HG02938 (cell line): ENCODE data around the gene S100A5.

ENCODE experiments used
- ATAC-seq: cut with Tn5 transposase; IDR thresholded peaks from one replicate; pipeline ENCODE4 v1.9.1; 2021; ENCODE audit warnings: mild to moderate bottlenecking, moderate library complexity; ENCODE audit not compliant: unreplicated experiment

Gene S100A5

GRCh38 chr1:153513023-153513422, 27.7 kb downstream of the S100A5 start:
- no peak for ATAC-seq

- no peak for ATAC-seq
Measured at GRCh38 chr1:153510984-153511410, 29.7 kb downstream of the S100A5 start.

- ATAC-seq: no peak
Measured at GRCh38 chr1:153509729-153510354, 30.9 kb downstream of the S100A5 start.

- no peak for ATAC-seq
Measured at GRCh38 chr1:153509036-153509435, 31.7 kb downstream of the S100A5 start.

GRCh38 chr1:153507926-153508583, 32.7 kb downstream of the S100A5 start:
- ATAC-seq: no peak

GRCh38 chr1:153506831-153507413, 33.8 kb downstream of the S100A5 start:
- no peak for ATAC-seq

- no peak for ATAC-seq
Measured at GRCh38 chr1:153506386-153506785, 34.3 kb downstream of the S100A5 start.

GRCh38 chr1:153505576-153505975, 35.2 kb downstream of the S100A5 start:
- ATAC-seq: no peak

GRCh38 chr1:153503766-153504165, 37.0 kb downstream of the S100A5 start:
- ATAC-seq: no peak

- ATAC-seq: no peak
Measured at GRCh38 chr1:153498746-153499145, 42.0 kb downstream of the S100A5 start.

GRCh38 chr1:153495536-153495935, 45.2 kb downstream of the S100A5 start:
- no peak for ATAC-seq

GRCh38 chr1:153494976-153495535, 45.7 kb downstream of the S100A5 start:
- ATAC-seq: no peak

- no peak for ATAC-seq
Measured at GRCh38 chr1:153493343-153493960, 47.3 kb downstream of the S100A5 start.

GRCh38 chr1:153490272-153491051, 50.3 kb downstream of the S100A5 start:
- no peak for ATAC-seq

GRCh38 chr1:153488731-153489130, 52.0 kb downstream of the S100A5 start:
- no peak for ATAC-seq

- no peak for ATAC-seq
Measured at GRCh38 chr1:153487707-153488106, 53.0 kb downstream of the S100A5 start.
